Raji (cell line): ENCODE data around the gene ZNF836.

ENCODE experiments used
- POLR2A ChIP-seq: IDR thresholded peaks from 2 replicates; pipeline ENCODE4 v1.6.1; 2011; ENCODE audit warnings: low read depth, low read length, control low read depth; ENCODE audit not compliant: insufficient read depth

ZNF836 gene

GRCh38 chr19:52191389-52191788 lies 20.0 kb upstream of the ZNF836 start:
- no peak for TF ChIP-seq POLR2A

- no peak for TF ChIP-seq POLR2A
These were observed 19.3 kb upstream of the ZNF836 start for GRCh38 chr19:52190487-52191293.

GRCh38 chr19:52189735-52190486 lies 18.5 kb upstream of the ZNF836 start, which contains the start of gene PPP2R1A:
Gene PPP2R1A (plus strand): TSS chr19:52190052. CDS start chr19:52190097, 45 bp downstream.
- TF ChIP-seq POLR2A, result peak; percentile 17

- TF ChIP-seq POLR2A, result peak; percentile 75; the same call in 1 of the 2 replicates
These were observed 17.7 kb upstream of the ZNF836 start for GRCh38 chr19:52188822-52189734.

GRCh38 chr19:52187407-52187806 lies 16.0 kb upstream of the ZNF836 start:
- no peak for TF ChIP-seq POLR2A

GRCh38 chr19:52176574-52176973 lies 5.2 kb upstream of the ZNF836 start:
- TF ChIP-seq POLR2A, result no peak

- no peak for TF ChIP-seq POLR2A
These were observed 926 bp upstream of the ZNF836 start for GRCh38 chr19:52172347-52172746.

- TF ChIP-seq POLR2A, result no peak
These were observed 529 bp downstream of the ZNF836 start for GRCh38 chr19:52170863-52171320.

GRCh38 chr19:52170304-52170703 lies 1.1 kb downstream of the ZNF836 start:
- TF ChIP-seq POLR2A, result no peak

GRCh38 chr19:52155596-52156359 lies 15.6 kb downstream of the ZNF836 start:
- TF ChIP-seq POLR2A, result no peak

GRCh38 chr19:52148256-52148655 lies 23.2 kb downstream of the ZNF836 start:
- no peak for TF ChIP-seq POLR2A

GRCh38 chr19:52142001-52142595 lies 29.3 kb downstream of the ZNF836 start:
- no peak for TF ChIP-seq POLR2A

GRCh38 chr19:52141203-52141602 lies 30.2 kb downstream of the ZNF836 start:
- TF ChIP-seq POLR2A, result no peak
